ENCODE measurements around the gene PCDHGB5. TPM values are rescaled to one million over a fixed set of nuclear protein-coding genes. Genes with fewer than 3 reads are reported as not detected.

The PCDHGB5 gene
- polyA plus RNA-seq, 1 donor from 2014 or later, result 0.17 TPM

DNA sequence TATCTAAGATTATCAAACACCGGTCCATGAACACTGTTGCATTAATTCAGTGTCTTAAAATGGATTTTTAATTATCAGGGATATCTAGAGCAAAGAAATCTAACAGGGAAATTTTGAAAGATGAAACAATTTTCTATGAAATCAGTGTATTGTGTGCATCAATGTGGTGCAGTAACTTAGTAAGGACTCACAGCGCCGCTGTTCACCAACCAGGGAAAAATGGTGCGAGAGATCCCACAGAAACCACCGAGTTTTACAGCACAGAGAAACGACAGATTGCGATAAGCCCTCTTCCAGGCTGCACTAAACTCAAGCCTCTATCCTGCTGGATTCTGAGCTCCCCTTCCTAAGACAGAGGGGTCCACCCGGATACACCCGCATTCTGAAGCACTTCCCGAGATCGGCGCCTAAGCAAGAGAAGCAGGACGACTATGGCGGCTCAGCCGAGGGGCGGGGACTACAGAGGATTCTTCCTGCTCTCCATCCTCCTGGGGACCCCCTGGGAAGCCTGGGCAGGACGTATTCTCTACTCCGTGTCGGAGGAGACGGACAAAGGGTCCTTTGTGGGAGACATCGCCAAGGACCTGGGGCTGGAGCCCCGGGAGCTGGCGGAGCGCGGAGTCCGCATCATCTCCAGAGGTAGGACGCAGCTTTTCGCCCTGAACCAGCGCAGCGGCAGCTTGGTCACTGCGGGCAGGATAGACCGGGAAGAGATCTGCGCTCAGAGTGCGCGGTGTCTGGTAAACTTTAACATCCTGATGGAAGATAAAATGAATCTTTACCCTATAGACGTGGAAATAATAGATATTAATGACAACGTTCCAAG lies 15.1 kb upstream of the PCDHGB5 start, which contains the start of gene PCDHGA7:
PCDHGA7 (plus strand) TSS at position 274 of the 826 bp plus-strand sequence; CDS start at position 432, 158 bp downstream.
- TF ChIP-seq, protein P1, sequence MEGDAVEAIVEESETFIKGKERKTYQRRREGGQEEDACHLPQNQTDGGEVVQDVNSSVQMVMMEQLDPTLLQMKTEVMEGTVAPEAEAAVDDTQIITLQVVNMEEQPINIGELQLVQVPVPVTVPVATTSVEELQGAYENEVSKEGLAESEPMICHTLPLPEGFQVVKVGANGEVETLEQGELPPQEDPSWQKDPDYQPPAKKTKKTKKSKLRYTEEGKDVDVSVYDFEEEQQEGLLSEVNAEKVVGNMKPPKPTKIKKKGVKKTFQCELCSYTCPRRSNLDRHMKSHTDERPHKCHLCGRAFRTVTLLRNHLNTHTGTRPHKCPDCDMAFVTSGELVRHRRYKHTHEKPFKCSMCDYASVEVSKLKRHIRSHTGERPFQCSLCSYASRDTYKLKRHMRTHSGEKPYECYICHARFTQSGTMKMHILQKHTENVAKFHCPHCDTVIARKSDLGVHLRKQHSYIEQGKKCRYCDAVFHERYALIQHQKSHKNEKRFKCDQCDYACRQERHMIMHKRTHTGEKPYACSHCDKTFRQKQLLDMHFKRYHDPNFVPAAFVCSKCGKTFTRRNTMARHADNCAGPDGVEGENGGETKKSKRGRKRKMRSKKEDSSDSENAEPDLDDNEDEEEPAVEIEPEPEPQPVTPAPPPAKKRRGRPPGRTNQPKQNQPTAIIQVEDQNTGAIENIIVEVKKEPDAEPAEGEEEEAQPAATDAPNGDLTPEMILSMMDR (IDR thresholded peaks at IDR 0.05; ENCODE audit: poor library complexity, severe bottlenecking), result no peak
- no peak for TF ChIP-seq RAD21 (conservative IDR thresholded peaks at IDR 0.05)
- TF ChIP-seq SMC3 (conservative IDR thresholded peaks at IDR 0.05; ENCODE audit: poor library complexity), result no peak
- no peak for TF ChIP-seq EZH2 (IDR thresholded peaks at IDR 0.05; ENCODE audit: borderline replicate concordance, insufficient read depth, low read length, poor library complexity, severe bottlenecking)
- TF ChIP-seq, protein P2, sequence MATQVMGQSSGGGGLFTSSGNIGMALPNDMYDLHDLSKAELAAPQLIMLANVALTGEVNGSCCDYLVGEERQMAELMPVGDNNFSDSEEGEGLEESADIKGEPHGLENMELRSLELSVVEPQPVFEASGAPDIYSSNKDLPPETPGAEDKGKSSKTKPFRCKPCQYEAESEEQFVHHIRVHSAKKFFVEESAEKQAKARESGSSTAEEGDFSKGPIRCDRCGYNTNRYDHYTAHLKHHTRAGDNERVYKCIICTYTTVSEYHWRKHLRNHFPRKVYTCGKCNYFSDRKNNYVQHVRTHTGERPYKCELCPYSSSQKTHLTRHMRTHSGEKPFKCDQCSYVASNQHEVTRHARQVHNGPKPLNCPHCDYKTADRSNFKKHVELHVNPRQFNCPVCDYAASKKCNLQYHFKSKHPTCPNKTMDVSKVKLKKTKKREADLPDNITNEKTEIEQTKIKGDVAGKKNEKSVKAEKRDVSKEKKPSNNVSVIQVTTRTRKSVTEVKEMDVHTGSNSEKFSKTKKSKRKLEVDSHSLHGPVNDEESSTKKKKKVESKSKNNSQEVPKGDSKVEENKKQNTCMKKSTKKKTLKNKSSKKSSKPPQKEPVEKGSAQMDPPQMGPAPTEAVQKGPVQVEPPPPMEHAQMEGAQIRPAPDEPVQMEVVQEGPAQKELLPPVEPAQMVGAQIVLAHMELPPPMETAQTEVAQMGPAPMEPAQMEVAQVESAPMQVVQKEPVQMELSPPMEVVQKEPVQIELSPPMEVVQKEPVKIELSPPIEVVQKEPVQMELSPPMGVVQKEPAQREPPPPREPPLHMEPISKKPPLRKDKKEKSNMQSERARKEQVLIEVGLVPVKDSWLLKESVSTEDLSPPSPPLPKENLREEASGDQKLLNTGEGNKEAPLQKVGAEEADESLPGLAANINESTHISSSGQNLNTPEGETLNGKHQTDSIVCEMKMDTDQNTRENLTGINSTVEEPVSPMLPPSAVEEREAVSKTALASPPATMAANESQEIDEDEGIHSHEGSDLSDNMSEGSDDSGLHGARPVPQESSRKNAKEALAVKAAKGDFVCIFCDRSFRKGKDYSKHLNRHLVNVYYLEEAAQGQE (IDR thresholded peaks at IDR 0.05; ENCODE audit: borderline replicate concordance), result no peak
- no peak for TF ChIP-seq MXI1 (conservative IDR thresholded peaks at IDR 0.05; ENCODE audit: poor library complexity, severe bottlenecking)
- Histone ChIP-seq H3F3A (ENCODE audit: insufficient read depth, low read length, poor library complexity, severe bottlenecking) (no peaks in the 10 kb centered on the region), H3K9me3 (ENCODE audit: low read length) (peaks cover 22% of the 10 kb centered on the region), H3K9ac (ENCODE audit: low read length) (no peak within 1 kb of the TSS), H2AFZ (ENCODE audit: low read depth, low read length) (no peak within 1 kb of the TSS), H3K4me3 (ENCODE audit: low read length) (no peak within 1 kb of the TSS), H3K27ac (ENCODE audit: low read length) (no peak within 1 kb of the TSS), H3K27me3 (ENCODE audit: insufficient read depth, low read depth, low read length) (no peaks in the 10 kb centered on the region), H3K36me3 (ENCODE audit: insufficient read depth, low read length) (no peaks in the 10 kb centered on the region), H3K9me2 (ENCODE audit: insufficient read depth, low read length) (no peaks in the 10 kb centered on the region), H3K79me2 (replicated peaks; ENCODE audit: insufficient read depth, low read length) (no peaks in the 10 kb centered on the region), H4K20me1 (ENCODE audit: insufficient read depth) (no peaks in the 10 kb centered on the region), H3K4me2 (ENCODE audit: low read length) (no peak within 1 kb of the TSS)

DNA sequence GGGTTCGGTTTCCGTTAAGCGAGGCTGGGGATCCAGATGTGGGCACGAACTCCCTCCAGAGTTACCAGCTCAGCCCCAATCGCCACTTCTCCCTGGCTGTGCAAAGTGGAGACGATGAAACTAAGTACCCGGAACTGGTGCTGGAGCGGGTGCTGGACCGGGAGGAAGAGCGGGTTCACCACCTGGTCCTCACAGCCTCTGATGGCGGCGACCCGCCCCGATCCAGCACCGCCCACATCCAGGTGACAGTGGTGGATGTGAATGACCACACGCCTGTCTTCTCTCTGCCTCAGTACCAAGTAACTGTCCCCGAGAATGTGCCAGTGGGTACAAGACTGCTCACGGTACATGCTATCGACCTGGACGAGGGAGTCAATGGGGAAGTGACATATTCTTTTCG lies 14.4 kb upstream of the PCDHGB5 start:
- H3K9me2 ChIP-seq (ENCODE audit: insufficient read depth, low read length), result no peaks in the 10 kb centered on the region
- H2AFZ ChIP-seq (ENCODE audit: low read depth, low read length), result no peak overlapping the region
- H3K4me2 ChIP-seq (ENCODE audit: low read length), result no peak overlapping the region

More for the DNA sequence above, 14.4 kb upstream of the PCDHGB5 start:
- Histone ChIP-seq H3F3A (ENCODE audit: insufficient read depth, low read length, poor library complexity, severe bottlenecking) (no peaks in the 10 kb centered on the region), H3K27ac (ENCODE audit: low read length) (no peak overlapping the region), H4K20me1 (ENCODE audit: insufficient read depth) (no peaks in the 10 kb centered on the region), H3K27me3 (ENCODE audit: insufficient read depth, low read depth, low read length) (no peaks in the 10 kb centered on the region), H3K9ac (ENCODE audit: low read length) (no peak overlapping the region), H3K4me3 (ENCODE audit: low read length) (no peak overlapping the region), H3K79me2 (replicated peaks; ENCODE audit: insufficient read depth, low read length) (no peaks in the 10 kb centered on the region), H3K36me3 (ENCODE audit: insufficient read depth, low read length) (no peaks in the 10 kb centered on the region), H3K9me3 (ENCODE audit: low read length) (peaks cover 22% of the 10 kb centered on the region)
- TF ChIP-seq EP300 (conservative IDR thresholded peaks at IDR 0.05; ENCODE audit: poor library complexity, severe bottlenecking), result no peak
- no peak for TF ChIP-seq TAF1 (IDR thresholded peaks at IDR 0.05; ENCODE audit: low read depth)
- TF ChIP-seq, protein P1 (IDR thresholded peaks at IDR 0.05; ENCODE audit: poor library complexity, severe bottlenecking), result no peak
- TF ChIP-seq, protein P2 (IDR thresholded peaks at IDR 0.05; ENCODE audit: borderline replicate concordance), result no peak
- TF ChIP-seq POLR2AphosphoS5 (IDR thresholded peaks at IDR 0.05), result no peak
- no peak for TF ChIP-seq SMC3 (conservative IDR thresholded peaks at IDR 0.05; ENCODE audit: poor library complexity)

All from neural cell (in vitro differentiated cells).